IMR-90 (cell line): Measurements from ENCODE around the gene LTBP1. TPM values are rescaled to one million over a fixed set of nuclear protein-coding genes. Genes with fewer than 3 reads are reported as not detected.

Experiments used
- ATAC-seq: fragments of 200-7000 bp; cut with Tn5 transposase; 2 replicates; pipeline ENCODE4 v1.9.1; 2020; ENCODE audit warnings: low read depth, mild to moderate bottlenecking, moderate library complexity
- BruUV-seq: library from RNA; stranded (reverse); fragments of 400-500 nt; replicated peaks from 2 replicates; lab custom pipeline; 2021; lab: Mats Ljungman, UMichigan
- CTCF ChIA-PET: fragments of 300-600 bp; formaldehyde crosslinking; extraction: SDS; loops from one replicate; lab custom pipeline; 2021; ENCODE audit warnings: antibody characterized with exemption; lab: Yijun Ruan, JAX
- POLR2A ChIA-PET: fragments of 300-600 bp; sonication (Branson Sonifier 250); formaldehyde crosslinking; loops from one replicate; lab custom pipeline; 2022; ENCODE audit warnings: antibody characterized with exemption; ENCODE audit not compliant: unreplicated experiment; lab: Charles Lee
- DNase-seq: peaks from one replicate; pipeline ENCODE4 v3.0.0; 2013
- H2AFZ ChIP-seq: replicated peaks from 2 replicates; pipeline ENCODE3; 2013; ENCODE audit warnings: low read length, mild to moderate bottlenecking; ENCODE audit not compliant: poor library complexity
- H2AK5ac ChIP-seq: 2 replicates; pipeline ENCODE4 v1.6.1; 2013; ENCODE audit warnings: low read depth, low read length, inconsistent platforms
- H2AK9ac ChIP-seq: replicated peaks from 2 replicates; pipeline ENCODE3; 2013; ENCODE audit warnings: mild to moderate bottlenecking, low read depth, low read length, moderate library complexity; ENCODE audit not compliant: poor library complexity
- H2BK120ac ChIP-seq: 2 replicates; pipeline ENCODE4 v1.6.1; 2013; ENCODE audit warnings: low read depth, low read length, inconsistent platforms
- H2BK15ac ChIP-seq: 3 replicates; pipeline ENCODE4 v1.6.1; 2013; ENCODE audit warnings: low read depth, low read length, inconsistent platforms
- H2BK20ac ChIP-seq: 2 replicates; pipeline ENCODE4 v1.6.1; 2013; ENCODE audit warnings: low read depth, mild to moderate bottlenecking, inconsistent platforms, low read length, moderate library complexity
- H2BK5ac ChIP-seq: 2 replicates; pipeline ENCODE4 v1.6.1; 2013; ENCODE audit warnings: mild to moderate bottlenecking, low read depth, low read length, inconsistent platforms; ENCODE audit not compliant: poor library complexity, severe bottlenecking
- H3K14ac ChIP-seq: replicated peaks from 2 replicates; pipeline ENCODE4 v1.6.1; 2013; ENCODE audit warnings: low read depth, low read length, inconsistent platforms
- H3K18ac ChIP-seq: 2 replicates; pipeline ENCODE4 v1.6.1; 2013; ENCODE audit warnings: low read depth, low read length, control low read depth
- H3K23ac ChIP-seq: 2 replicates; pipeline ENCODE4 v1.6.1; 2013; ENCODE audit warnings: low read depth, low read length, inconsistent platforms
- H3K27ac ChIP-seq: 2 replicates; pipeline ENCODE4 v1.5.1; 2013; ENCODE audit warnings: mild to moderate bottlenecking, control low read depth, low read length; ENCODE audit not compliant: insufficient read depth
- H3K27me3 ChIP-seq: 2 replicates; pipeline ENCODE4 v1.6.1; 2013; ENCODE audit warnings: low read length; ENCODE audit not compliant: control insufficient read depth, insufficient read depth
- H3K36me3 ChIP-seq: 2 replicates; pipeline ENCODE4 v1.6.1; 2013; ENCODE audit warnings: low read length, mixed read lengths; ENCODE audit not compliant: control insufficient read depth, insufficient read depth
- H3K4ac ChIP-seq: 2 replicates; pipeline ENCODE4 v1.6.1; 2013; ENCODE audit warnings: low read depth, low read length, inconsistent platforms
- H3K4me1 ChIP-seq: 2 replicates; pipeline ENCODE4 v1.6.1; 2013; ENCODE audit warnings: low read length, mixed read lengths; ENCODE audit not compliant: control insufficient read depth, insufficient read depth
- H3K4me2 ChIP-seq: 2 replicates; pipeline ENCODE4 v1.6.1; 2013; ENCODE audit warnings: low read depth, mild to moderate bottlenecking, control low read depth, low read length, moderate library complexity
- H3K4me3 ChIP-seq: 2 replicates; pipeline ENCODE4 v1.5.1; 2013; ENCODE audit warnings: low read depth, mild to moderate bottlenecking, control low read depth, low read length, moderate library complexity; ENCODE audit not compliant: insufficient read depth
- H3K56ac ChIP-seq: 2 replicates; pipeline ENCODE4 v1.6.1; 2013; ENCODE audit warnings: low read length, inconsistent platforms; ENCODE audit not compliant: insufficient read depth; ENCODE audit errors: extremely low read depth
- H3K79me1 ChIP-seq, 2 experiments: 2 replicates each; pipeline ENCODE4 v1.6.1; 2013; ENCODE audit warnings: low read length in 2 of 2, inconsistent platforms in 1 of 2, low read depth in 1 of 2
- H3K9ac ChIP-seq: 2 replicates; pipeline ENCODE4 v1.6.1; 2013; ENCODE audit warnings: low read depth, low read length, control low read depth
- H3K9me1 ChIP-seq: 2 replicates; pipeline ENCODE4 v1.6.1; 2013; ENCODE audit warnings: low read length, inconsistent platforms; ENCODE audit not compliant: insufficient read depth
- H3K9me3 ChIP-seq: 2 replicates; pipeline ENCODE4 v1.6.1; 2013; ENCODE audit warnings: low read length; ENCODE audit not compliant: control insufficient read depth, insufficient read depth
- H4K20me1 ChIP-seq: 2 replicates; pipeline ENCODE4 v1.6.1; 2013; ENCODE audit warnings: low read length, inconsistent platforms; ENCODE audit not compliant: insufficient read depth
- H4K5ac ChIP-seq: 2 replicates; pipeline ENCODE4 v1.6.1; 2013; ENCODE audit warnings: mild to moderate bottlenecking, low read depth, low read length, control low read depth
- H4K8ac ChIP-seq, 2 experiments: 2 replicates each; pipeline ENCODE4 v1.6.1; 2013; ENCODE audit warnings: low read depth in 2 of 2, low read length in 2 of 2, control low read depth in 1 of 2, inconsistent platforms in 1 of 2
- H4K91ac ChIP-seq: 2 replicates; pipeline ENCODE4 v1.6.1; 2013; ENCODE audit warnings: low read depth, low read length, inconsistent platforms; ENCODE audit not compliant: insufficient read depth
- BHLHE40 ChIP-seq: fragments of 150-350 bp; IDR thresholded peaks from 2 replicates; pipeline ENCODE4 v1.6.1; 2016; ENCODE audit warnings: mild to moderate bottlenecking, low read depth, low read length
- CEBPB ChIP-seq: IDR thresholded peaks from 2 replicates; pipeline ENCODE4 v1.6.1; 2012; ENCODE audit warnings: low read depth, low read length, improper control_type of control experiment
- CHD1 ChIP-seq: IDR thresholded peaks from 2 replicates; pipeline ENCODE4 v1.6.1; 2012; ENCODE audit warnings: low read depth, low read length, improper control_type of control experiment
- FOS ChIP-seq: fragments of 150-350 bp; IDR thresholded peaks from 2 replicates; pipeline ENCODE4 v1.6.1; 2016; ENCODE audit warnings: low read depth, low read length
- MAFK ChIP-seq: IDR thresholded peaks from 2 replicates; pipeline ENCODE4 v1.6.1; 2012; ENCODE audit warnings: low read depth, low read length, improper control_type of control experiment
- MAZ ChIP-seq: IDR thresholded peaks from 2 replicates; pipeline ENCODE4 v1.6.1; 2012; ENCODE audit warnings: low read depth, mild to moderate bottlenecking, low read length, improper control_type of control experiment, moderate library complexity, borderline replicate concordance
- MXI1 ChIP-seq: IDR thresholded peaks from 2 replicates; pipeline ENCODE4 v1.6.1; 2012; ENCODE audit warnings: low read depth, mild to moderate bottlenecking, low read length, moderate library complexity, borderline replicate concordance
- NFE2L2 ChIP-seq: fragments of 150-350 bp; IDR thresholded peaks from 2 replicates; pipeline ENCODE4 v1.6.1; 2016; ENCODE audit warnings: low read depth, mild to moderate bottlenecking, low read length
- POLR2A ChIP-seq: IDR thresholded peaks from 2 replicates; pipeline ENCODE4 v1.6.1; 2012; ENCODE audit warnings: mild to moderate bottlenecking, low read depth, low read length
- RAD21 ChIP-seq: IDR thresholded peaks from 2 replicates; pipeline ENCODE4 v1.6.1; 2012; ENCODE audit warnings: low read length, improper control_type of control experiment
- RCOR1 ChIP-seq: IDR thresholded peaks from 2 replicates; pipeline ENCODE4 v1.6.1; 2012; ENCODE audit warnings: mild to moderate bottlenecking, low read length, improper control_type of control experiment; ENCODE audit not compliant: insufficient replicate concordance
- RFX5 ChIP-seq: IDR thresholded peaks from 2 replicates; pipeline ENCODE4 v1.8.0; 2012; ENCODE audit warnings: low read depth, mild to moderate bottlenecking, low read length, moderate library complexity
- SMC3 ChIP-seq: fragments of 150-350 bp; IDR thresholded peaks from 2 replicates; pipeline ENCODE4 v1.6.1; 2016; ENCODE audit warnings: low read depth, mild to moderate bottlenecking, antibody characterized with exemption, low read length, moderate library complexity
- WGBS, 2 experiments: methylation state at CpG; one replicate each; pipeline versions ENCODE4 v1.1.5 to v1.1.7; 2013; ENCODE audit warnings: missing lambda C conversion rate in 2 of 2; ENCODE audit not compliant: insufficient read length in 1 of 2; ENCODE audit errors: extremely low coverage in 2 of 2; 5-methylcytosine and 5-hydroxymethylcytosine counted together
- dilution Hi-C: fragments of 300-500 bp; cut with HindIII; formaldehyde crosslinking; loops from one replicate; pipeline ENCODE4 v1.14.3; 2018; ENCODE audit warnings: low sequenced_read_pairs; ENCODE audit not compliant: unreplicated experiment
- in situ Hi-C: fragments of 300-500 bp; cut with MboI; formaldehyde crosslinking; loops from 3 replicates; pipeline ENCODE4 v1.14.3; 2019; ENCODE audit warnings: low sequenced_read_pairs, inconsistent platforms, mixed read lengths
- intact Hi-C: fragments of 100-400 bp; cut with micrococcal nuclease; formaldehyde crosslinking; loops from 2 replicates; pipeline ENCODE4 v1.10.0; 2022
- polyA plus RNA-seq, 3 experiments: library from polyadenylated mRNA; depleted of rRNA; stranded (reverse); fragments of >200 nt; gene quantifications; 2 replicates each; pipeline ENCODE4 v1.2.3, GENCODE V29; 2012; ENCODE audit warnings: low replicate concordance in 1 of 3
- total RNA-seq: library from RNA; depleted of rRNA; stranded (reverse); fragments of >200 nt; gene quantifications from 2 replicates; pipeline ENCODE4 v1.2.3, GENCODE V29; 2012
- TF ChIP-seq, protein P1 (sequence below): conservative IDR thresholded peaks from 2 replicates; pipeline ENCODE4 v1.5.1; 2012; ENCODE audit warnings: mild to moderate bottlenecking, low read depth, low read length, improper control_type of control experiment
- TF ChIP-seq, protein P2 (sequence below): fragments of 150-350 bp; IDR thresholded peaks from 2 replicates; pipeline ENCODE4 v1.6.1; 2017; ENCODE audit warnings: mild to moderate bottlenecking, antibody characterized with exemption, low read length, low read depth
- TF ChIP-seq, protein P3 (sequence below): fragments of 150-350 bp; IDR thresholded peaks from 2 replicates; pipeline ENCODE4 v1.6.1; 2016; ENCODE audit warnings: low read depth, mild to moderate bottlenecking, low read length, moderate library complexity, borderline replicate concordance

Gene LTBP1
- total and polyA plus RNA-seq, 2 of the 4 experiments (the other 2 are of a cell fraction): 235 to 326 TPM

DNA sequence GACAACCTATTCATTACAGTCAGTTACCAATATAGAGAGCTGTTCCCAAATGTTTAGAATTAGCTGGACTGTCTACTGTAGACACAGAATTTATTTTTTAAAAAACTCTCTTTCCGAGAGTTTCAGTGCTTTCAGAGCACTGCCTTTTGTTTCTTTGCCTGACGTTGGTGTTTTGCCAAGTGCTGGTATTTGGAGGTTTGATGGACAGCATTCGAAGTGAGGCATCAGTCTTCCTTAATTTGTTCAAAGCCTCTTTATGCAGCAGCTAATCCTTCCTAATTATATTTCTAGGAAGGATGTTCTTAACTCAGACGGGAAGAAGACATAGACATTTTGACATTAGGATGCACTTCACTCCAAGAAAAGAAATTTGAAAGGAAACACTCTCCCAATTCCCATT lies 83.2 kb downstream of the LTBP1 start:
- TF ChIP-seq CEBPB (no peak), FOS (no peak), RFX5 (no peak), SMC3 (no peak), BHLHE40 (no peak), RCOR1 (no peak), MXI1 (no peak), RAD21 (no peak), MAFK (no peak), MAZ (no peak), CHD1 (no peak), POLR2A (no peak), NFE2L2 (no peak)
- TF ChIP-seq, protein P1, sequence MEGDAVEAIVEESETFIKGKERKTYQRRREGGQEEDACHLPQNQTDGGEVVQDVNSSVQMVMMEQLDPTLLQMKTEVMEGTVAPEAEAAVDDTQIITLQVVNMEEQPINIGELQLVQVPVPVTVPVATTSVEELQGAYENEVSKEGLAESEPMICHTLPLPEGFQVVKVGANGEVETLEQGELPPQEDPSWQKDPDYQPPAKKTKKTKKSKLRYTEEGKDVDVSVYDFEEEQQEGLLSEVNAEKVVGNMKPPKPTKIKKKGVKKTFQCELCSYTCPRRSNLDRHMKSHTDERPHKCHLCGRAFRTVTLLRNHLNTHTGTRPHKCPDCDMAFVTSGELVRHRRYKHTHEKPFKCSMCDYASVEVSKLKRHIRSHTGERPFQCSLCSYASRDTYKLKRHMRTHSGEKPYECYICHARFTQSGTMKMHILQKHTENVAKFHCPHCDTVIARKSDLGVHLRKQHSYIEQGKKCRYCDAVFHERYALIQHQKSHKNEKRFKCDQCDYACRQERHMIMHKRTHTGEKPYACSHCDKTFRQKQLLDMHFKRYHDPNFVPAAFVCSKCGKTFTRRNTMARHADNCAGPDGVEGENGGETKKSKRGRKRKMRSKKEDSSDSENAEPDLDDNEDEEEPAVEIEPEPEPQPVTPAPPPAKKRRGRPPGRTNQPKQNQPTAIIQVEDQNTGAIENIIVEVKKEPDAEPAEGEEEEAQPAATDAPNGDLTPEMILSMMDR: no peak
- TF ChIP-seq, protein P2, sequence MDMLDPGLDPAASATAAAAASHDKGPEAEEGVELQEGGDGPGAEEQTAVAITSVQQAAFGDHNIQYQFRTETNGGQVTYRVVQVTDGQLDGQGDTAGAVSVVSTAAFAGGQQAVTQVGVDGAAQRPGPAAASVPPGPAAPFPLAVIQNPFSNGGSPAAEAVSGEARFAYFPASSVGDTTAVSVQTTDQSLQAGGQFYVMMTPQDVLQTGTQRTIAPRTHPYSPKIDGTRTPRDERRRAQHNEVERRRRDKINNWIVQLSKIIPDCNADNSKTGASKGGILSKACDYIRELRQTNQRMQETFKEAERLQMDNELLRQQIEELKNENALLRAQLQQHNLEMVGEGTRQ: no peak
- TF ChIP-seq, protein P3, sequence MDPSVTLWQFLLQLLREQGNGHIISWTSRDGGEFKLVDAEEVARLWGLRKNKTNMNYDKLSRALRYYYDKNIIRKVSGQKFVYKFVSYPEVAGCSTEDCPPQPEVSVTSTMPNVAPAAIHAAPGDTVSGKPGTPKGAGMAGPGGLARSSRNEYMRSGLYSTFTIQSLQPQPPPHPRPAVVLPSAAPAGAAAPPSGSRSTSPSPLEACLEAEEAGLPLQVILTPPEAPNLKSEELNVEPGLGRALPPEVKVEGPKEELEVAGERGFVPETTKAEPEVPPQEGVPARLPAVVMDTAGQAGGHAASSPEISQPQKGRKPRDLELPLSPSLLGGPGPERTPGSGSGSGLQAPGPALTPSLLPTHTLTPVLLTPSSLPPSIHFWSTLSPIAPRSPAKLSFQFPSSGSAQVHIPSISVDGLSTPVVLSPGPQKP: no peak
- Histone ChIP-seq H4K91ac (no peak overlapping the region), H2AFZ (no peak overlapping the region), H3K18ac (no peak overlapping the region), H4K5ac (no peak overlapping the region), H3K36me3 (peaks cover under 1% of the 10 kb centered on the region; the same call in 1 of the 2 replicates), H2BK120ac (no peak overlapping the region), H3K9ac (no peak overlapping the region), H2BK5ac (no peak overlapping the region), H2AK9ac (no peak overlapping the region), H3K4ac (no peak overlapping the region), H3K4me2 (no peak overlapping the region), H3K23ac (0 out of 2 replicates have a peak overlapping the region, but pooled peaks have one; percentile 63), H3K4me1 (peaks cover 1% of the 10 kb centered on the region; the same call in 1 of the 2 replicates), H3K9me3 (0 out of 2 replicates have a peak, but pooled peaks cover under 1% of the 10 kb centered on the region), H3K9me1 (0 out of 2 replicates have a peak, but pooled peaks cover 1% of the 10 kb centered on the region), H3K56ac (no peak overlapping the region), H2BK20ac (no peak overlapping the region), H3K27ac (no peak overlapping the region), H3K4me3 (no peak overlapping the region), H4K20me1 (no peaks in the 10 kb centered on the region), H4K8ac (no peak overlapping the region), H3K27me3 (no peaks in the 10 kb centered on the region), H3K14ac (no peak overlapping the region), H3K79me1 (peaks cover 21 to 26% of the 10 kb centered on the region in 2 experiments), H2AK5ac (no peak overlapping the region), H2BK15ac (no peak overlapping the region)
- DNase-seq (no peak), ATAC-seq (no peak)
- no CpG with 5 or more reads among the region's 4 CpGs for WGBS, 2 experiments
- intact Hi-C loops (loop anchor here (5.0 to 10.0 kb wide), 2 partner anchors 242 to 555 kb away; no protein-coding TSS in a partner anchor), in situ Hi-C loops (loop anchor here (5.0 to 25.0 kb wide), 2 partner anchors 232 to 258 kb away; no protein-coding TSS in a partner anchor), dilution Hi-C loops (no loop called here)
- BruUV-seq: no TSS peak
- POLR2A ChIA-PET: no interaction called here
- CTCF ChIA-PET: no interaction called here
